HG03280 (cell line): ENCODE measurements around the gene NRIP1.
"Not testable (repeated sequence)": the region's sequence is repeated elsewhere in the genome, so short reads cannot be mapped to it uniquely, and the experiment has no call there.

Experiments used
- ATAC-seq: cut with Tn5 transposase; IDR thresholded peaks from one replicate; pipeline ENCODE4 v1.9.1; 2021; ENCODE audit warnings: mild to moderate bottlenecking, moderate library complexity; ENCODE audit not compliant: unreplicated experiment

NRIP1 gene

GRCh38 chr21:14927324-14927723 lies 137.5 kb downstream of the NRIP1 start:
- not testable (repeated sequence) for ATAC-seq

DNA sequence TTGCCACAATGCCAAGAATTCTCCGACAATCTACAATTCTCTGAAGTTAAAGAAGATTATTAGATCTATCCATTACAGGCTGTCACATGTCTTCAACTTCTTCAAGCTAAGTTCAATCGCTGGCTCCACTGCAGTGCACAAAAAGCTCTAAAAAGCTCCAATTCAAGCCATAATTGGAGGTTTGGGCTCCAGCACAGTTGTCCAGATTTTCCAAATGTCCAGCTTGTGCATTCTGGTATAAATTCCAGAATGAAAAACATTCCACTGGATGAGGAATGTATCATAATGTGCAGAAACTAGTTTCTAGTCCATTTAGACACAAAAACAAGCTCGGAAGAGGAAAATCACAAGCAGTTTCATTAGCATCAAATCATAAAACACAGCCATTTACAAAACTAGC lies 138.6 kb downstream of the NRIP1 start:
- ATAC-seq, result no peak

- ATAC-seq, result no peak
Observed at GRCh38 chr21:14923468-14923867, 141.3 kb downstream of the NRIP1 start.

GRCh38 chr21:14922980-14923379 lies 141.8 kb downstream of the NRIP1 start:
- ATAC-seq, result no peak

DNA sequence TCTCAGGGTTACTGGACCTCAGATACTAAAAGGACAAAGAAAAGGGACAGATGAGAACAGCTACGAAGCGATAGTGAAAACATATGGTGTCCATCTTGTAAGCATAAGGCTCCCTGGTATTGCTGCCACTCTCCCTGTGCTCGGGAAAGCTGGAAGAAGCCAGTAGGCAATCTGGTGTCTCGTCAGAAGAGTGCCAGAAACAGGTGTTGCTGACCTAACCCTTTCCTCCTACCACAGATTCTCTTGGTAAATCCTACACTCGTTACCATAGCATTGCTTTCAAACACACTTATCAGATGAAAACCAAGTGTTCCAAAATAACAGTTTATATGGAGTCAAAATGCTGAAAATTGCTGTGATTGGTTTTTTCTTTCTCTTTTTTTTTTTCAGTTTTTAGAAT lies 146.3 kb downstream of the NRIP1 start:
- ATAC-seq, result no peak

DNA sequence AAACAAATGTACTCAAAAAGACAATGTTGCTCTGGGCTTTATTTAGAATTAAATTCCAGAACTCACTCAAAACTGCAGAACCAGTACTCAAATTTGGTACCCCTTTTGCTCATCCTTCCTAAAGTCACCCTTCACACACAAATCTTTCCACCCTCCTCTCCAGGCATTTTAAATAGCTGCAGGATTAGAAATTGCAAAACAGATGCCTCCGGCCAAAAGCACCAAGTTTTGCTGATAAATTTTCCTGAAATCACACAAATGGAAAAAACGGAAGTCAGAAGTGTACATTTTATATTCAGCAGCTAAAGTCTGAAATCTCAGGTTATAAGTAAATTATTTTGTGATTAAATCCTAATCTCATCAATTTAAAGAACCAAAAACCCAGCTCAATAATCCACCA lies 147.0 kb downstream of the NRIP1 start:
- ATAC-seq, result no peak

DNA sequence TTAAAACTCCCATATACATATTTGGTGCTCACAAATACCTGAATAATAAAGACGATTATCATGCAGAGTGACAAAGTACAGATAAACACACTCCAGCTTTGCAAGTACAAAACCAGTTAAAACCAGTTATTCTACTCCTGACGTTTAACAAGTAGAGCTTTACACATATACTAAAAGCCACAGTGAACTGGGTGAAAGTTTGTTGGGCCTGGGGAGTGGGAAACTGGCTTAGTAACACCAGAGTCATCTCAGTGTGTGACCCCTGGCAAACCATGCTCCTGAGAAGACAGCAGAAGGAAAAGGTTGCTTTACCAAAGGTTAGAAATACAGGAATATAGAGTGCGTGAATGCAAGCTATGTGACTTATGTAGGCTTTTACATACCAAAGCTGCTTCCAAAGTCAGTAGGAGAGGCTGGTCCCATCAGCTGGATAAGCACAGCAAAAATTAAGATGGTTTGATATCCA lies 148.1 kb downstream of the NRIP1 start:
- ATAC-seq, result no peak

GRCh38 chr21:14913638-14914037 lies 151.2 kb downstream of the NRIP1 start:
- ATAC-seq, result no peak

GRCh38 chr21:14911351-14911750 lies 153.4 kb downstream of the NRIP1 start:
- no peak for ATAC-seq
